Gastroesophageal sphincter (tissue), 3 donors: ENCODE measurements around the gene VAV2.

Source experiments
- CTCF ChIP-seq, 4 experiments: fragments of 200-600 bp in 2 of 4; fragments of 450-650 bp in 2 of 4; sonication (generic) in 1 of 4; IDR thresholded peaks; one replicate each; pipeline ENCODE4 v1.5.1; 2017 to 2019; ENCODE audit warnings: antibody characterized with exemption in 4 of 4, mild to moderate bottlenecking in 2 of 4, moderate library complexity in 2 of 4
- EP300 ChIP-seq: sonication (generic); formaldehyde crosslinking; IDR thresholded peaks from one replicate; pipeline ENCODE4 v1.6.1; 2017; ENCODE audit warnings: antibody characterized with exemption, mild to moderate bottlenecking

DNA sequence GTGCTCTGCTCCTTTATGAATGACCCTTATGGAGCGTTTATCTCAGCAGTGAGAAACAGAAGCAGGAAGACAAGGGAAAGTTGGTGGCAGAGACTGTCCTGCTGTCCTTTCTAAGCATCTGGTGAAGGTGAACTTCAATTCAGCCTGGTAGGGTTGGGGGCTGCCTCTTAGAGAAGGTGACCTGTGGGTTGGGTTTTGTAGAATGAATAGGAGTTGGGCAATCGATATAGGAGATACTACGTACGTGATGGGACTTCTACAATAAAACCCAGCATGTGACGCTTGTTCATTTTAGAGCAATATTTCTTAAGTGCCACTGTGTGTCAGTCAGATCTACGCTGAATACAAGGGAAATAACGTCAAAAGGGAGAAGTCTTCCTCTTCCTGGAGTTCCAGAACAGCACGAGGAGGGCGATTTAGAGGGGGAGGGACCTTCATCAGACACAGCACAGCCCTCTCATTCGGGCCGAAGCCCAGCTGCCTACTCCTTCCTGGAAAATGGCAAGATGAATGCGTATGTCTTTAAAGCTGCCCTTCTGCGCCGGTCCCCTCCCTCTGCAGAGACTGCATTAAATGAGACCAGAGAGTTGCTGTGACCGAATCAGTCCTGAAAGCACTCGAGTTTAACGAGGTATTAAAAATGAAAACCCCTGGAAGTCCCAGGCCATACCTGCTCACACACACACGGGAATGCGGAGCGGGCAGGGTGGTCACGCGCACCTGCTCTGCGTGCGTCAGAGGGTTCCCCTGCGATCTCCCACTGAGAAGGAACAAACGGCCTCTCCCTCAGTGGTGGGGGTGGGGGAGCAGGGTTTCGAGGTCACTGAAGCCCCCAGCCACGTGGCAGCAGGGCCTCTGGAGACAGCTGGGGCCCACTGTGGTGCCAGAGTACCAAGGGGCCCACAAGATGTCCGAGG, 168.7 kb downstream of the VAV2 start:
- TF ChIP-seq CTCF (IDR thresholded peaks at IDR 0.05), result no peak
- no peak for TF ChIP-seq EP300
